PC-9 (cell line): Measurements from ENCODE around the gene TAF7.

Source experiments
- EZH2 ChIP-seq: fragments of 200-600 bp; sonication (generic); IDR thresholded peaks from 2 replicates; pipeline ENCODE4 v1.8.0; 2017; ENCODE audit warnings: antibody characterized with exemption, low read depth
- TF ChIP-seq, protein P1 (sequence below): fragments of 200-600 bp; sonication (generic); conservative IDR thresholded peaks from 2 replicates; pipeline ENCODE4 v1.6.1; 2017; ENCODE audit warnings: mixed run types, antibody characterized with exemption, mild to moderate bottlenecking, moderate library complexity

DNA sequence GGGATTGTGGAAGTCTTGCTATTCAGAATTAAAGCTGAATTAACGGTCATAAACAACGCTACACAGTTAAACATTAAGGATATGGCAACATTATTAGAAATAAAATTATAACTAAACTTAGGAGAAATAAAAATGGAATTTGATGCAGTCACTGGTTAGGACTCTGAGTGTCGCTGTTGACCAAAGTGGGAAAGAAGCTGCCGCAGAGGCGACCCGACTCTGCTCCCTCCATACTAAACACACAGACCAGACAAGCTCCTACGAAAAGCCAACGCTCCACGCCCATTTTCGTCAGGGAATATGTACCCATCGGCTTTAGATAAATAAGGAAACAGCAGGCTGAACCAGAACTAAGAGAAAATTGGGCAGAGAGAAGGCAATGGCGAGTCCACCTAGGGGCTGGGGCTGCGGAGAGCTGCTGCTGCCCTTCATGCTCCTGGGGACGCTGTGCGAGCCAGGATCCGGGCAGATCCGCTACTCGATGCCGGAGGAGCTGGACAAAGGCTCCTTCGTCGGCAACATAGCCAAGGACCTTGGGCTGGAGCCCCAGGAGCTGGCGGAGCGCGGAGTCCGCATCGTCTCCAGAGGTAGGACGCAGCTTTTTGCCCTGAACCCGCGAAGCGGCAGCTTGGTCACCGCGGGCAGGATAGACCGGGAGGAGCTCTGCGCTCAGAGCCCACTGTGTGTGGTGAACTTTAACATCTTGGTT, 43.5 kb upstream of the TAF7 start, which contains the start of gene PCDHGA5:
- no peak for TF ChIP-seq EZH2
- TF ChIP-seq, protein P1, sequence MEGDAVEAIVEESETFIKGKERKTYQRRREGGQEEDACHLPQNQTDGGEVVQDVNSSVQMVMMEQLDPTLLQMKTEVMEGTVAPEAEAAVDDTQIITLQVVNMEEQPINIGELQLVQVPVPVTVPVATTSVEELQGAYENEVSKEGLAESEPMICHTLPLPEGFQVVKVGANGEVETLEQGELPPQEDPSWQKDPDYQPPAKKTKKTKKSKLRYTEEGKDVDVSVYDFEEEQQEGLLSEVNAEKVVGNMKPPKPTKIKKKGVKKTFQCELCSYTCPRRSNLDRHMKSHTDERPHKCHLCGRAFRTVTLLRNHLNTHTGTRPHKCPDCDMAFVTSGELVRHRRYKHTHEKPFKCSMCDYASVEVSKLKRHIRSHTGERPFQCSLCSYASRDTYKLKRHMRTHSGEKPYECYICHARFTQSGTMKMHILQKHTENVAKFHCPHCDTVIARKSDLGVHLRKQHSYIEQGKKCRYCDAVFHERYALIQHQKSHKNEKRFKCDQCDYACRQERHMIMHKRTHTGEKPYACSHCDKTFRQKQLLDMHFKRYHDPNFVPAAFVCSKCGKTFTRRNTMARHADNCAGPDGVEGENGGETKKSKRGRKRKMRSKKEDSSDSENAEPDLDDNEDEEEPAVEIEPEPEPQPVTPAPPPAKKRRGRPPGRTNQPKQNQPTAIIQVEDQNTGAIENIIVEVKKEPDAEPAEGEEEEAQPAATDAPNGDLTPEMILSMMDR, result no peak
